ENCODE results near the gene SUCLG1.
"Not testable (repeated sequence)": the region's sequence is repeated elsewhere in the genome, so short reads cannot be mapped to it uniquely, and the experiment has no call there.

SUCLG1 gene

DNA sequence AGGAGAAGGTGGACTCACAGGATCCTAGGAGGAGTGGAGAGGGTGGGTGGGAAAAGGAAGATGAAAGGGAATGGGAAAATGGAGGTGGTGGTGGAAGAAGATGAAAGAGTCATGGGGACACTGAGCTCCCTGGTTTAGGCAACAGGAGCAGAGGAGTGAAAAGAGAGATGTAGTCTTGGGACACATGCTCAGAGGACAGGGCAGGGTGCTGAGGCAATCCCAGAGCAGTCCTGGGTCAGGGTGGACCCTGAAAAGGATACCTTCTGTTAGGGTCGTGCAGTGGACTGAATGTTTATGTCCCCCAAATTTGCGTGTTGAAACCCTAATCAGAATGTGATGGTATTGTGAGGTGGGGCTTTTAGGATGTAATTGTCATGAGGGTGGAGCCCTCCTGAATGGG, 37.9 kb downstream of the SUCLG1 start:
- no peak for DNase-seq (ENCODE audit: low read depth)

DNA sequence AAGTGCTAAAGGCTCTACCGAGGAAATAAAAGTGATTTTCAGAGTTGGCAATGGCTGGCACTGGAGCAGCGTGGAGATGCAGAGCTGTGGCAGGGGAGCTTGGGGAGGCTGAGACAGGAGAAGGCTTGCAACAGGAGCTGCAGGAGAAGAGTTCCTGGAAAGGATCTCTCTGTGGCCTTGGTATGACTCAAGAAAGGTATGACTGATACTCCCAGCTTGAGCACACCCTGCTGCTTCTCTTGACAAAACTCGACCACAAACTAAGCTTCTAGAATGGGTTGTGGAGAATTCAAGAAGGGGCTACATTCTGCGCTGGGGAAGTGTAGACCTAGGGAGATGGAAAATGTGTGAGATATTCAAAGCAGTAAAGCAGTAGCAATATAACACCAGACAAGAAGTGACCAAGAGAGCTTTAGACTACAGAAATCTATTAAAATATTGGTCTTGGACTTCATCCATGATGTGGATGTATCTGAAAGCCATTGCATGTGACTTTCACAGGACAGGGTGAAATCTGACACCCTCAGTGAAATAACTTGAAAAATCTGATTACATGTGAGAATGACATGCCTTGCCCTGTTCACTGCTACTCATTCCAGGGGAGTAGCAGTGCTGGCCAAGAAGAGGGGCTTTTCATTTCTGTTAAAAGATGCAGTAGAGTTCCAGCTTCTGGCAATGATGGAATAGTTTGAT, 41.5 kb downstream of the SUCLG1 start:
- no peak for DNase-seq (ENCODE audit: low read depth)

- no peak for DNase-seq (ENCODE audit: low read depth)
Observed at GRCh38 chr2:84409531-84409930, 49.5 kb downstream of the SUCLG1 start.

DNA sequence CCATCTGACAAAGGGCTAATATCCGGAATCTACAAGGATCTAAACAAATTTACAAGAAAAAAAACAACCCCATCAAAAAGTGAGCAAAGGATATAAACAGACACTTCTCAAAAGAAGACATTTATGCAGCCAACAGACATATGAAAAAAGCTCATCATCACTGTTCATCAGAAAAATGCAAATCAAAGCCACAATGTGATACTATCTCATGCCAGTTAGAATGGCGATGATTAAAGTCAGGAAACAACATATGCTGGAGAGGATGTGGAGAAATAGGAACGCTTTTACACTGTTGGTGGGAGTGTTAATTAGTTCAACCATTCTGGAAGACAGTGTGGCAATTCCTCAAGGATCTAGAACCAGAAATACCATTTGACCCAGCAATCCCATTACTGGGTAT, 57.0 kb downstream of the SUCLG1 start:
- not testable (repeated sequence) for DNase-seq (ENCODE audit: low read depth)

GRCh38 chr2:84399839-84400238, 59.2 kb downstream of the SUCLG1 start:
- DNase-seq (ENCODE audit: low read depth): not testable (repeated sequence)

DNA sequence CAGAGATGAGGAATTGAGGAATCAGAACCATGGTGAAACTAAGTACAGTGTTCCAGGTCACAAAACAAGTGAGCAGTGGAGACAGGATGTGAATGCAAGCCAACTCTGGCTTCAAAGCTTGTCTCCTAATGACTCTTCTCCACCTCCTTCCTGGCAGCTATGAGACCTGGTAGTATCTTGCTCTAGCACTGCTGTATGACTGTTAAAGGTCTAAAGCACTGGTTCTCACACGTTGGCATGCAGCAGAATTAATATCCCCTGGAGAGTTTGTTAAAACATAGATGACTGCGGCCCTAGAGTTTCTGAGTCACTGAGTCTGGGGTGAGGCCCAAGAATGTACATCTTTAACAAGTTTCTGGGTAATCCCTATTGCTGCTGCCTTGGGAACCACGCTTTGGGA, 63.3 kb downstream of the SUCLG1 start:
- DNase-seq (ENCODE audit: low read depth): no peak

- no peak for DNase-seq (ENCODE audit: low read depth)
Observed at GRCh38 chr2:84394628-84395027, 64.5 kb downstream of the SUCLG1 start.

DNA sequence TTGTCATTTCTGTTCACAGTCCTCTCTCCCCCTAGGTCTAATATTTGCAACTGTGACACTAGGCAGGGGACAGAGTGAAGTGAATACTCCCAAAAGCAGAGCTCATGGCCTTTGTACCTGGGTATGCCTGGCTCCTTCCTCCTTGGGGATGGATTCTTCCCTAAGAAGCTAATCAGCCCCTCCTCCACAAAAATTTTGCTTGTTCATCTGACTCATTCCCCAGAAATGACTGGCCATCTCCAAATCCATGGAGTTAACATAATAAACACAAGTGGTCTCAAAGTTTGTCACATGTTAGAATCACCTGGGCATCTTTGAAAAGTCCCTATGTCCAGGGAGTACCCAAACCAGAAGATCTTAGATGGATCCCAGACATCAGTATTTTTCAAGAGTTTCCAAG, 65.3 kb downstream of the SUCLG1 start:
- DNase-seq (ENCODE audit: low read depth): no peak

GRCh38 chr2:84389794-84390193, 69.3 kb downstream of the SUCLG1 start:
- no peak for DNase-seq (ENCODE audit: low read depth)

DNA sequence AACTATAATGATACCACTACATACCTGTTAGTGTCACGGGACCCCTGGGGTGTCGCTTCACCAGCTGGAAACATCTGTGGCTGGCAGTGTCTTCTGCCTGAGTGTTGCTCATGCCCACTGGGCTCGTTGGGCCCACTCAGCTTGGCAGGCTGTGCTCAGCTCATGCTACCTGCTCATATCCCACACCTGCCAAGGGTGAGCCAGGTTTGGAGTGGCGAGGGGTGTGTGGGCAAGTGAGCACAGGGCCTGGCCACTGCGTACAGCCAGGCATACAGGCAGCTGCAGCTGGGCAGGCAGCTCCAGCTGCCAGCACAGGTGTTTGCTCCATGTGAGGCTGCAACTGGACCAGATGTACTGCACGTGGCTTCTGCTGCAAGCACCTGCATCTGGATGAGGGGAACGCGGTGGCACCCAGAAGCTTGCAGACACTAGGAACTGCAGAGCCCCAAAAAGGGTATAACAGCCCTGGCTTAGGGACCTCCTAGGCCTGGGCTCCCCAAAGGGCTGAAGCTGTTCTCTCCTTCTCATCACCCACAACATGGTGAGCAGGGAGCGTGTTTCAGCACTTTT, 70.1 kb downstream of the SUCLG1 start:
- DNase-seq (ENCODE audit: low read depth): no peak

GRCh38 chr2:84388133-84388532, 70.9 kb downstream of the SUCLG1 start:
- no peak for DNase-seq (ENCODE audit: low read depth)

DNA sequence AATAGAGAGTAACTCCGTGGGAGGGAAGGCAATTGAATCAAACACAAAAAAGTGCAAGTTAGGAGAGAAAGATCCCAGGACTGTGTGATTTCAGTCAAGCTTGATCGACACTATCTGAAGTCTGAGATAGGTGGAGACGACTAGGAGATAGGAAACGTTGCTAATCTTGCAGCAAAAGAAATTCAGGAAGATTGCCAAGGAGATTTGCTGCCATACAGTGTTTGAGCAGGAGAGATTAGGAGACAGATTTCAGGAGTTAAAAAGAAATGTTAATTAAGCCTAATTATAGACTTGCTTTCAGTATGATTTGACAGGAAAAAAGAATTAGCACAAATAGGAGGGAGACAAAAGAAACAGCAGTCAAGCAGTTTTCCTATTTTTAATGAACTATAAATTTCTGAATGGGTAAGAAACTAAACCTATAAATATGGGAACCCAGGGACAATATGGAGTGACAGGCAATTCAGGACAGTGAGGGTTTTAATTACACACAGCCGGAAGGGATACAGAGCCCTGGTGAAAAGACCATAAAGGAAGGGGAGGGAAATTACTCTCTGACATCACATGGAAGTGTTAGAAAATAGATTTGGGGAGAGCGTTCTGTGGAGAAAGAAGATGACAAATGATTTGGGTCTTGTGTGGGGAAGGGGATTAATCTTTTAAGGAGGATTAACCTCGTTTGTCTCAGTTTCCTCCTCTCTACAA, 72.6 kb downstream of the SUCLG1 start:
- DNase-seq (ENCODE audit: low read depth): no peak

GRCh38 chr2:84383271-84383670, 75.8 kb downstream of the SUCLG1 start:
- DNase-seq (ENCODE audit: low read depth): no peak

GRCh38 chr2:84380875-84381274, 78.2 kb downstream of the SUCLG1 start:
- DNase-seq (ENCODE audit: low read depth): no peak

DNA sequence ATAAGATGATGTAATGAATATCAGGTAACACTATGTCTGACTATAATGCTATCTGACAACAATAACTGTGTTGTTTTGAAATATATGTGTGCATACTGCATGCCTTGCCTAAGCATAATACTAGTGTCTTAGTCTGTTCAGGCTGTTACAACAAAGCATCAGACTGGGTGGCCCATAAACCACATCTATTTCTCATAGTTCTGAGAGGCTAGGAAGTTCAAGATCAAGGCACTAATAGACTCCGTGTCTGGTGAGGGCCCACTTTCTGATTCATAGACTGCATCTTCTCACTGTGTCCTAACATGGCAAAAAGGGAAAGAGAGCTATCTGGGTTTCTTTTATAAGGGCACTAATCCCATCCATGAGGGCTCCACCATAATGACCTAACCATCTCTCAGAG, 80.1 kb downstream of the SUCLG1 start:
- no peak for DNase-seq (ENCODE audit: low read depth)

GRCh38 chr2:84375020-84375419, 84.1 kb downstream of the SUCLG1 start:
- DNase-seq (ENCODE audit: low read depth): no peak

GRCh38 chr2:84373866-84374265, 85.2 kb downstream of the SUCLG1 start:
- no peak for DNase-seq (ENCODE audit: low read depth)
